Measurements from ENCODE around the gene PARD3.

- TF ChIP-seq EZH2 (IDR thresholded peaks at IDR 0.05; ENCODE audit: borderline replicate concordance, insufficient read depth, low read length, poor library complexity, severe bottlenecking): no peak
- TF ChIP-seq CTCF (IDR thresholded peaks at IDR 0.05; ENCODE audit: poor library complexity, severe bottlenecking): no peak
- no peak for TF ChIP-seq TAF1 (IDR thresholded peaks at IDR 0.05; ENCODE audit: low read depth)
- no peak for TF ChIP-seq EP300 (conservative IDR thresholded peaks at IDR 0.05; ENCODE audit: poor library complexity, severe bottlenecking)
- no peak for TF ChIP-seq SMC3 (conservative IDR thresholded peaks at IDR 0.05; ENCODE audit: poor library complexity)
- no peak for TF ChIP-seq MXI1 (conservative IDR thresholded peaks at IDR 0.05; ENCODE audit: poor library complexity, severe bottlenecking)
- TF ChIP-seq POLR2AphosphoS5 (IDR thresholded peaks at IDR 0.05): no peak
- TF ChIP-seq RAD21 (conservative IDR thresholded peaks at IDR 0.05): no peak
- no peak for TF ChIP-seq REST (IDR thresholded peaks at IDR 0.05; ENCODE audit: borderline replicate concordance)
These were observed 52.9 kb downstream of the PARD3 start for GRCh38 chr10:34762156-34762555.
